Measurements from ENCODE around the gene FAM219B. TPM values are rescaled to one million over a fixed set of nuclear protein-coding genes. Genes with fewer than 3 reads are reported as not detected.

Gene FAM219B
- total RNA-seq, 5 donors from 2014 or later (not counting 1 experiment from before 2014, with no cell fraction given): 46.0 to 108 (median 96.6) TPM

DNA sequence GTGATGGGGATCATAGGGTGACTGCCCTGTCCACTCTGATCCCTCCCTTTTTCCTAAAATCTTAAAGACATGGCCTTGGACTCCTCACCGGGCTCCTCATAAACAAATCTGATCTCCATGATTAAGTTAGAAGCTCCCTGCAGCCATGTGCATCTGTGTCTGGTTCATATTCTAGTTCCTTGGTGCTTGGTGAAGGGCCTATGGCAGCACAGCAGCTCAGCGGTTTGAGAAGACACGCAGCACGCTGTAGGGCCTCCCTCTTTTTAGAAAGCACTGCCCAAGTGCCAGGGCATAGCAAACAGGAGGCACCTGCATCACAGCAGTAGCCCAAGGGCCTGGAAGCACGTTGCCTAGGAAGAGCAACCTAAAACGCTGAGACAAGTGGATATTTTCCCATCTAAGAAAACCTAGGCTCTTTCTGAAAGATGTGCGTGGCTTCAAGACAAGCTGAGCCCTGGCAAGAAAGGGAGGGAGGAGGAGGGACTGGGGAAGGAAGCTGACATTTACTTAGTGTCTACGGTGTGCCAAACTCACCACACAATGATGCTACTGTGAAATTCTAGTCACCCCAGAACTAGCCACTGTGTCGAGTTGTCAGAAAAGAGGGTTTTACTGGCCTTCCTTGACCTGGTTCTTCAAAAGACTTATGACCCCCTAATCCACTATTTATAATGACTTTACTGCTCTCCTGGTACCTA, 48.8 kb downstream of the FAM219B start:
- Mint-ChIP-seq H3K27ac (peak overlapping the region; percentile 81 to 83), H3K9me3 (no peaks in the 10 kb centered on the region), H3K27me3 (no peaks in the 10 kb centered on the region), H3K4me1 (peaks cover 43% of the 10 kb centered on the region in 3 donors), H3K36me3 (peaks cover 14% of the 10 kb centered on the region), H3K4me3 (peak overlapping the region in 1 of 3 donors; percentile 27)
- CTCF ChIA-PET: interaction anchor here (0.6 to 1.8 kb wide), 8 partner anchors 9 to 479 kb away, joined by 3 to 11 read pairs (median 4); partner anchors contain the start of gene COX5A (in 1 of the 2)
- no peak overlapping the region for H3K4me3 ChIP-seq (ENCODE audit: control insufficient read depth in 1 of 2, extremely low read depth in 1 of 2, low read length in 1 of 2)
- DNase-seq: peak in 1 of 35 experiments; percentile 27
- ATAC-seq (replicated peaks in 1 of 4): peak; percentile 23 to 59 (median 36)
- peaks cover 17 to 39% of the 10 kb centered on the region in 2 donors for H3K36me3 ChIP-seq (ENCODE audit: control insufficient read depth in 2 of 2, extremely low read depth in 1 of 2, insufficient read depth in 1 of 2, low read length in 1 of 2)
- no peaks in the 10 kb centered on the region for H3K9me3 ChIP-seq
- POLR2A ChIA-PET: interaction anchor here in 1 of 2 donors (0.6 to 0.9 kb wide), 2 partner anchors 16 to 36 kb away, joined by 3 read pairs; no protein-coding TSS in a partner anchor
- H3K27me3 ChIP-seq (replicated peaks in 1 of 2; ENCODE audit: control insufficient read depth in 2 of 2, extremely low read depth in 1 of 2, insufficient read depth in 2 of 2, low read length in 1 of 2): no peaks in the 10 kb centered on the region
- H3K27ac ChIP-seq (ENCODE audit: low read length): peak overlapping the region; percentile 13
- 89% methylated on average over 3 of the region's 9 CpGs for WGBS (ENCODE audit: insufficient coverage)
- H3K4me1 ChIP-seq (ENCODE audit: control insufficient read depth in 1 of 2, extremely low read depth in 1 of 2, insufficient read depth in 2 of 2, low read length in 2 of 2): peaks cover 9 to 45% of the 10 kb centered on the region in 2 experiments

- Mint-ChIP-seq H3K4me1 (peaks cover 37 to 42% (median 41%) of the 10 kb centered on the region in 3 donors), H3K27me3 (no peaks in the 10 kb centered on the region), H3K4me3 (no peak overlapping the region), H3K9me3 (no peaks in the 10 kb centered on the region), H3K36me3 (peaks cover 17% of the 10 kb centered on the region), H3K27ac (peak overlapping the region; percentile 81 to 83)
- Histone ChIP-seq H3K36me3 (ENCODE audit: control insufficient read depth in 2 of 2, extremely low read depth in 1 of 2, insufficient read depth in 1 of 2, low read length in 1 of 2) (peaks cover 21 to 45% of the 10 kb centered on the region in 2 donors), H3K4me3 (ENCODE audit: control insufficient read depth in 1 of 2, extremely low read depth in 1 of 2, low read length in 1 of 2) (no peak overlapping the region), H3K9me3 (no peaks in the 10 kb centered on the region), H3K4me1 (ENCODE audit: control insufficient read depth in 1 of 2, extremely low read depth in 1 of 2, insufficient read depth in 2 of 2, low read length in 2 of 2) (peaks cover 9 to 44% of the 10 kb centered on the region in 2 experiments), H3K27me3 (replicated peaks in 1 of 2; ENCODE audit: control insufficient read depth in 2 of 2, extremely low read depth in 1 of 2, insufficient read depth in 2 of 2, low read length in 1 of 2) (no peaks in the 10 kb centered on the region), H3K27ac (ENCODE audit: low read length) (peak overlapping the region; percentile 13)
- 58% methylated on average over 3 of the region's 5 CpGs for WGBS (ENCODE audit: insufficient coverage)
- ATAC-seq (replicated peaks in 1 of 4) (peak in 1 of 4 experiments; percentile 55), DNase-seq (no peak)
- ChIA-PET CTCF (interaction anchor here (0.7 to 0.8 kb wide), 3 partner anchors 8 to 94 kb away, joined by 3 to 10 read pairs (median 3); no protein-coding TSS in a partner anchor), POLR2A (interaction anchor here in 1 of 2 donors (0.9 kb wide), 1 partner anchor 37 kb away, joined by 3 read pairs; no protein-coding TSS in a partner anchor)
Observed at GRCh38 chr15:74857082-74857655, 49.5 kb downstream of the FAM219B start.

- ChIA-PET CTCF (interaction anchor here (0.6 to 0.8 kb wide), 4 partner anchors 8 to 95 kb away, joined by 3 to 10 read pairs (median 3); no protein-coding TSS in a partner anchor), POLR2A (no interaction called here)
- Histone ChIP-seq H3K27ac (ENCODE audit: low read length) (no peak overlapping the region), H3K9me3 (no peaks in the 10 kb centered on the region), H3K36me3 (ENCODE audit: control insufficient read depth in 2 of 2, extremely low read depth in 1 of 2, insufficient read depth in 1 of 2, low read length in 1 of 2) (peaks cover 26 to 51% of the 10 kb centered on the region in 2 donors), H3K4me1 (ENCODE audit: control insufficient read depth in 1 of 2, extremely low read depth in 1 of 2, insufficient read depth in 2 of 2, low read length in 2 of 2) (peaks cover 9 to 44% of the 10 kb centered on the region in 2 experiments), H3K27me3 (replicated peaks in 1 of 2; ENCODE audit: control insufficient read depth in 2 of 2, extremely low read depth in 1 of 2, insufficient read depth in 2 of 2, low read length in 1 of 2) (no peaks in the 10 kb centered on the region), H3K4me3 (ENCODE audit: control insufficient read depth in 1 of 2, extremely low read depth in 1 of 2, low read length in 1 of 2) (no peak overlapping the region)
- peaks cover 21% of the 10 kb centered on the region for H3K36me3 Mint-ChIP-seq
- H3K4me1 Mint-ChIP-seq: peaks cover 37 to 42% (median 41%) of the 10 kb centered on the region in 3 donors
- no peak overlapping the region for H3K4me3 Mint-ChIP-seq
- no peak for DNase-seq
- ATAC-seq (replicated peaks in 1 of 4): no peak
- H3K27me3 Mint-ChIP-seq: no peaks in the 10 kb centered on the region
- H3K27ac Mint-ChIP-seq: peak overlapping the region; percentile 81 to 83
- H3K9me3 Mint-ChIP-seq: no peaks in the 10 kb centered on the region
- no CpG with 5 or more reads among the region's 1 CpG for WGBS (ENCODE audit: insufficient coverage)
Observed at GRCh38 chr15:74856537-74856936, 50.1 kb downstream of the FAM219B start.

- no peak overlapping the region for H3K4me3 ChIP-seq (ENCODE audit: control insufficient read depth in 1 of 2, extremely low read depth in 1 of 2, low read length in 1 of 2)
- peak overlapping the region; percentile 71 to 78 for H3K27ac Mint-ChIP-seq
- no CpG with 5 or more reads among the region's 2 CpGs for WGBS (ENCODE audit: insufficient coverage)
- H3K27me3 ChIP-seq (replicated peaks in 1 of 2; ENCODE audit: control insufficient read depth in 2 of 2, extremely low read depth in 1 of 2, insufficient read depth in 2 of 2, low read length in 1 of 2): no peaks in the 10 kb centered on the region
- ChIA-PET CTCF (interaction anchor here (0.6 to 0.9 kb wide), 3 partner anchors 46 to 797 kb away, joined by 3 to 7 read pairs (median 4); no protein-coding TSS in a partner anchor), POLR2A (no interaction called here)
- H3K36me3 Mint-ChIP-seq: peaks cover 26% of the 10 kb centered on the region
- no peaks in the 10 kb centered on the region for H3K9me3 ChIP-seq
- H3K4me1 ChIP-seq (ENCODE audit: control insufficient read depth in 1 of 2, extremely low read depth in 1 of 2, insufficient read depth in 2 of 2, low read length in 2 of 2): peaks cover 9 to 38% of the 10 kb centered on the region in 2 experiments
- H3K9me3 Mint-ChIP-seq: no peaks in the 10 kb centered on the region
- ATAC-seq (replicated peaks in 1 of 4) (no peak), DNase-seq (no peak)
- H3K36me3 ChIP-seq (ENCODE audit: control insufficient read depth in 2 of 2, extremely low read depth in 1 of 2, insufficient read depth in 1 of 2, low read length in 1 of 2): peaks cover 26 to 58% of the 10 kb centered on the region in 2 donors
- H3K27me3 Mint-ChIP-seq: no peaks in the 10 kb centered on the region
- no peak overlapping the region for H3K27ac ChIP-seq (ENCODE audit: low read length)
- H3K4me1 Mint-ChIP-seq: peaks cover 37 to 38% (median 38%) of the 10 kb centered on the region in 3 donors
- H3K4me3 Mint-ChIP-seq: no peak overlapping the region
Observed at GRCh38 chr15:74855857-74856256, 50.8 kb downstream of the FAM219B start.

GRCh38 chr15:74854453-74855022, 52.1 kb downstream of the FAM219B start:
- Histone ChIP-seq H3K4me3 (ENCODE audit: control insufficient read depth in 1 of 2, extremely low read depth in 1 of 2, low read length in 1 of 2) (no peak overlapping the region), H3K4me1 (ENCODE audit: control insufficient read depth in 1 of 2, extremely low read depth in 1 of 2, insufficient read depth in 2 of 2, low read length in 2 of 2) (peaks cover 6 to 28% of the 10 kb centered on the region in 2 experiments), H3K27ac (ENCODE audit: low read length) (no peak overlapping the region), H3K36me3 (ENCODE audit: control insufficient read depth in 2 of 2, extremely low read depth in 1 of 2, insufficient read depth in 1 of 2, low read length in 1 of 2) (peaks cover 26 to 68% of the 10 kb centered on the region in 2 donors), H3K27me3 (replicated peaks in 1 of 2; ENCODE audit: control insufficient read depth in 2 of 2, extremely low read depth in 1 of 2, insufficient read depth in 2 of 2, low read length in 1 of 2) (no peaks in the 10 kb centered on the region), H3K9me3 (no peaks in the 10 kb centered on the region)
- H3K4me3 Mint-ChIP-seq: no peak overlapping the region
- no peak for DNase-seq
- no peak for ATAC-seq (replicated peaks in 1 of 4)
- ChIA-PET CTCF (no interaction called here), POLR2A (no interaction called here)
- peaks cover 34 to 35% (median 35%) of the 10 kb centered on the region in 3 donors for H3K4me1 Mint-ChIP-seq
- H3K27me3 Mint-ChIP-seq: no peaks in the 10 kb centered on the region
- 100% methylated on average over 6 of the region's 13 CpGs for WGBS (ENCODE audit: insufficient coverage)
- H3K9me3 Mint-ChIP-seq: no peaks in the 10 kb centered on the region
- H3K36me3 Mint-ChIP-seq: peaks cover 30% of the 10 kb centered on the region
- no peak overlapping the region for H3K27ac Mint-ChIP-seq

DNA sequence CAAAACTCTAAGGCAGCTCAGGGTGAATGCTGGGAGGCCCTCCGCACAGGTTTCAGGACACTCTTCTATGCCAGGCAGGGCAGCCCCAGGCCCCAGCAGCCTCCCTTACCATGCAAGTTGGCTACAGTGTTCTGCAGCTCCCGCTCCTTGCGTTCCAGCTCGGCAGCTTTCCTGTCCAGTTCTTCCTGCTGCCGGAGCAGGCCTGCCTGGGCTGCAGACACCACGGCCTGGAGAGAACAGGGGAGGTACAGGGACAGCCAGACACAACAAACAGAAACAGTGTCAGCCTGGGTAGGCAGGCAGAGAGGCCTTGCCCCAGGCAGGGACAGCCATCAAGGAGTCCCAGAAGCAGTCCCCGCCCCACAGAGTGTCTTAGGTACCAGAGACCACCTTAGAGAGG, 54.7 kb downstream of the FAM219B start:
- no peaks in the 10 kb centered on the region for H3K27me3 Mint-ChIP-seq
- Histone ChIP-seq H3K36me3 (ENCODE audit: control insufficient read depth in 2 of 2, extremely low read depth in 1 of 2, insufficient read depth in 1 of 2, low read length in 1 of 2) (peaks cover 26 to 77% of the 10 kb centered on the region in 2 donors), H3K4me1 (ENCODE audit: control insufficient read depth in 1 of 2, extremely low read depth in 1 of 2, insufficient read depth in 2 of 2, low read length in 2 of 2) (peaks cover 0 to 4% of the 10 kb centered on the region in 2 experiments), H3K4me3 (ENCODE audit: control insufficient read depth in 1 of 2, extremely low read depth in 1 of 2, low read length in 1 of 2) (no peak overlapping the region), H3K27ac (ENCODE audit: low read length) (no peak overlapping the region), H3K27me3 (replicated peaks in 1 of 2; ENCODE audit: control insufficient read depth in 2 of 2, extremely low read depth in 1 of 2, insufficient read depth in 2 of 2, low read length in 1 of 2) (no peaks in the 10 kb centered on the region), H3K9me3 (no peaks in the 10 kb centered on the region)
- ChIA-PET CTCF (interaction anchor here (1.2 to 1.5 kb wide), 2 partner anchors 50 kb away, joined by 3 read pairs; no protein-coding TSS in a partner anchor), POLR2A (interaction anchor here in 1 of 2 donors (0.5 kb wide), 1 partner anchor 43 kb away, joined by 5 read pairs; no protein-coding TSS in a partner anchor)
- H3K9me3 Mint-ChIP-seq: no peaks in the 10 kb centered on the region
- WGBS (ENCODE audit: insufficient coverage): 98% methylated on average over 6 of the region's 7 CpGs
- DNase-seq (no peak), ATAC-seq (replicated peaks in 1 of 4) (no peak)
- no peak overlapping the region for H3K4me3 Mint-ChIP-seq
- peaks cover 10 to 15% (median 10%) of the 10 kb centered on the region in 3 donors for H3K4me1 Mint-ChIP-seq
- H3K27ac Mint-ChIP-seq: peak overlapping the region in 1 of 2 donors; percentile 11
- H3K36me3 Mint-ChIP-seq: peaks cover 44% of the 10 kb centered on the region

Data from T-cell (primary cell).